Measurements from ENCODE around the gene MAPK11. TPM values are rescaled to one million over a fixed set of nuclear protein-coding genes. Genes with fewer than 3 reads are reported as not detected.

The MAPK11 gene
- total RNA-seq, 4 donors from 2014 or later = 1.6 to 6.4 (median 2.7) TPM

DNA sequence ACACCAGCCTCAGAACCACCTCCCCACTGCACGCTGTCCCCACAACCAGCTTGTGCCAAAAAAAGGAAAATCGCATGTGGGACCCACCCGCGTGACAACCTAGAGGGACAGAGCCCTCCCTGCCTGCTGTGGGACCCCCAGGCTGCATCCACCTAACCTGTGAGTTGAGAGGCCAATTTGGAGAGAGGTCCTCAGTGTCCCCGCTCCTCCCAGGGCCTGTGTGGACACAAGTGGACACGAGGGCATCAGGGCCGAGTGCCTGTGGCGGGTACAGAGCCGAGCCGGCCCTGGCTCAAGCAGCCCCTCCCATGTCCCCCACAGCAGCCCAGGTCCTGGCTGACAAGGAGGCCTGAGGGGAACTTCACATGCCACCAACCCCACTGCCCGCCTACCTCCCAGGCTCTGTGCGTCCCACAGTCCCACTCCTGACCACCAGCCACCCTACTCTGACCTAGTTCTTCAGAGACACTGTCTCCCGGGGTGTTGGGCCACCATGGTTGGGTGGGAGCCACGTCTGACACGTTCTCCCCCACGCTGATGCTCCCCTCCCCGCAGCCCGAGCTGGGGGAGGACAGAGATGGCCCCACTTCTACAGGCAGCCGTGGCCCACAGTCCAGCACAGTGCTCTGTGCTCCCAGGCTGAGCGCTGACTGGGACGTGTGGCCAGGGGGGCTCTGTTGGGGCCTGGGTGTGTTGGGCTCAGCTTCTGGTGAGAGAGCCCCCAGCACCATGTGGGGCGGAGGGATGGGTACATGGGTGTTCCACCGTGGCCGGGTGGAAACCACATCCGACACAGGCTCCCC is 50.2 kb downstream of the MAPK11 start:
- peaks cover 0 to 51% (median 25%) of the 10 kb centered on the region in 4 donors for H3K36me3 ChIP-seq

DNA sequence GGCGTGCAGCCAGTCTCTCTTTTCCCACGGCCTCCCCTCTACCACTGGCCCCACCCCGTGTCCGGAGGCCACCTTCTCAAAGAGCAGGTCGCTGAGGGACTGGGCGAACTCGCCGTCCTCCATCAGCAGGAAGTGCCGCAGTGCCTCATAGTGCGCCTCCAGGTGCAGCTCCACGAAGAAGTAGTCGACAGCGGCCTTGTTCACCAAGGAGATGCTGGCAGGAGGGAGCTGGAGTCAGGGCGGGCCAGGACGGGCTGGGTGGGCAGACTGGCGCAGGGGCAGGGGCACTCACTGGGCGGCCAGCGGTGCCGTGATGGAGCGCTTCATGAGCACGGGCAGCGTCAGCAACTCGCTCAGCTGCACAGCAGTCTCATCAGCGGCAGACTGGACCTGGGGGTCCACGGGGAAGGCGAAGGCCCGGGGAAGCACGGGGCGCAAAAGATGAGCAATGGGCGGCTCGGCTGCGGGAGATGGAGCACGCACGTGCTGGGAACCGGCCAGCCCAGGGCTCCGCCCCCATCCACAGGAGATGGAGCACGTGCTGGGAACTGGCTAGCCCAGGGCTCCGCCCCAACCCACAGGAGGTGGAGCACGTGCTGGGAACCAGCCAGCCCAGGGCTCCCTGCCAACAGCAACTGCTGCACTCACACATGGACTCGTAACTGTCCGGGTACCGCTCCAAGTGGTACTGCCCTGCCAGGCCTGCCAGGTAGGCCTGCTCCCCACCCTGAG is 51.0 kb downstream of the MAPK11 start:
- DNase-seq = peak; percentile 89
- no peaks in the 10 kb centered on the region for H3K27me3 ChIP-seq
- intact Hi-C loops (cut with DNase I; ENCODE audit: low total_unique reads) = no loop called here
- no peak overlapping the region for H3K4me3 ChIP-seq
- in situ Hi-C loops (cut with MboI; ENCODE audit: low pct_ligation_motif_present in 1 of 4, low pct_unique_long_range_greater_than_20kb in 1 of 4, low sequenced_read_pairs in 3 of 4) = loop anchor here in 1 of 4 donors (10.0 kb wide), 1 partner anchor 74 kb away; no protein-coding TSS in a partner anchor
- peaks cover 0 to 8% (median 2%) of the 10 kb centered on the region in 4 donors for H3K4me1 ChIP-seq
- 87% methylated on average over 28 of the region's 42 CpGs; no CpG with 5 or more reads in 1 of the 2 donors for WGBS, 2 donors (ENCODE audit: low coverage in 1 of 2)
- H3K27ac ChIP-seq = no peak overlapping the region
- H3K36me3 ChIP-seq = peaks cover 0 to 48% (median 25%) of the 10 kb centered on the region in 4 donors
- peak in 1 of 3 donors; percentile 61 for TF ChIP-seq POLR2AphosphoS5 (IDR thresholded peaks at IDR 0.05)
- TF ChIP-seq EP300 (IDR thresholded peaks at IDR 0.05; ENCODE audit: low read depth) = no peak
- TF ChIP-seq POLR2A (IDR thresholded peaks at IDR 0.05) = no peak
- H3K9me3 ChIP-seq = no peaks in the 10 kb centered on the region

More for the DNA sequence above, 50.2 kb downstream of the MAPK11 start:
- H3K27ac ChIP-seq = no peak overlapping the region
- DNase-seq = no peak
- TF ChIP-seq POLR2A (IDR thresholded peaks at IDR 0.05) (no peak), EP300 (IDR thresholded peaks at IDR 0.05; ENCODE audit: low read depth) (no peak), POLR2AphosphoS5 (IDR thresholded peaks at IDR 0.05) (no peak)
- TF ChIP-seq, protein P1, sequence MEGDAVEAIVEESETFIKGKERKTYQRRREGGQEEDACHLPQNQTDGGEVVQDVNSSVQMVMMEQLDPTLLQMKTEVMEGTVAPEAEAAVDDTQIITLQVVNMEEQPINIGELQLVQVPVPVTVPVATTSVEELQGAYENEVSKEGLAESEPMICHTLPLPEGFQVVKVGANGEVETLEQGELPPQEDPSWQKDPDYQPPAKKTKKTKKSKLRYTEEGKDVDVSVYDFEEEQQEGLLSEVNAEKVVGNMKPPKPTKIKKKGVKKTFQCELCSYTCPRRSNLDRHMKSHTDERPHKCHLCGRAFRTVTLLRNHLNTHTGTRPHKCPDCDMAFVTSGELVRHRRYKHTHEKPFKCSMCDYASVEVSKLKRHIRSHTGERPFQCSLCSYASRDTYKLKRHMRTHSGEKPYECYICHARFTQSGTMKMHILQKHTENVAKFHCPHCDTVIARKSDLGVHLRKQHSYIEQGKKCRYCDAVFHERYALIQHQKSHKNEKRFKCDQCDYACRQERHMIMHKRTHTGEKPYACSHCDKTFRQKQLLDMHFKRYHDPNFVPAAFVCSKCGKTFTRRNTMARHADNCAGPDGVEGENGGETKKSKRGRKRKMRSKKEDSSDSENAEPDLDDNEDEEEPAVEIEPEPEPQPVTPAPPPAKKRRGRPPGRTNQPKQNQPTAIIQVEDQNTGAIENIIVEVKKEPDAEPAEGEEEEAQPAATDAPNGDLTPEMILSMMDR (IDR thresholded peaks at IDR 0.05) = no peak
- WGBS, 2 donors (ENCODE audit: low coverage in 1 of 2) = 82% methylated on average over 24 of the region's 25 CpGs; no CpG with 5 or more reads in 1 of the 2 donors
- in situ Hi-C loops (cut with MboI; ENCODE audit: low pct_ligation_motif_present in 1 of 4, low pct_unique_long_range_greater_than_20kb in 1 of 4, low sequenced_read_pairs in 3 of 4) (loop anchor here in 1 of 4 donors (10.0 kb wide), 1 partner anchor 75 kb away; no protein-coding TSS in a partner anchor), intact Hi-C loops (cut with DNase I; ENCODE audit: low total_unique reads) (no loop called here)
- peaks cover 0 to 8% (median 2%) of the 10 kb centered on the region in 4 donors for H3K4me1 ChIP-seq
- H3K4me3 ChIP-seq = no peak overlapping the region
- no peaks in the 10 kb centered on the region for H3K9me3 ChIP-seq
- no peaks in the 10 kb centered on the region for H3K27me3 ChIP-seq

DNA sequence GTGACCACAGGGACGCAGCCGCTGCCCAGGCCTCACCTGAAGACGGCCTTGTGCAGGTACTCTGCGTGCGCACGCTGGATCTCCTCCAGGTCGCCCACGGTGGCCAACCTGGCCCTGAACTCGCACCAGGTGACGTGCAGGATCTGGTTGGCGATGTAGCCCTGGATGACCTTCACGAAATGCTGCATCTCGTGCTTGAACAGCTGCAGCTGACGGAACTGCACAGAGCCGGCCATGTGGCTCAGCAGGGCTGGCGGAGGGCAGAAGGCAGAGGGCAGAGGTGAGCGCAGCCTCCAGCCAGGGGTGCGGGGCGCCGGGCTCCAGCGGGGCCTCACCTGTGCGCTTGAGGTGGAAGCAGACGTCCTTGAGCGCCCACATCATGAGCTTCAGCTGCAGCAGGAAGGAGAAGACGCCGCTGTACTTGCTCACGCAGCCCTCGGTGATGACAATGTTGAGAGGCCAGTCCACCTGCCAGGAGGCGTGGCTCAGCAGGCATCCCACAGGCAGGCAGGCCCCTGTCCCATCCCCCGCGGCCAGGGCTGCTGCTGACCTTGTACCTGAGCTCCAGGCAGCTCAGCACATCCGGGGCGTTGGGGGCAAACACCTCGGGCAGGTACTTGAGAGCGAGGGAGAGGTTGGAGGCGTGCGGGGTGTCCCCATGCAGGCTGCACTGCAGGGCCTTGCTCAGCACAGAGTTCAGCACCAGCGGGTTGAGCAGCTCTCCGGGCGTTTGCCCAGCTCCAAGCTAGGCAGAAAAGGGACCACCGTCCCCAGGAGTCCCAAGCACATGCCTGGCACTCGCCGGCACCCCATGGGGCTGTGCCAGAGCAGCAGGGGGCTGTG is 51.8 kb downstream of the MAPK11 start:
- Histone ChIP-seq H3K4me1 (peaks cover 0 to 8% (median 2%) of the 10 kb centered on the region in 4 donors), H3K9me3 (no peaks in the 10 kb centered on the region), H3K4me3 (no peak overlapping the region), H3K36me3 (peaks cover 0 to 48% (median 25%) of the 10 kb centered on the region in 4 donors), H3K27ac (no peak overlapping the region), H3K27me3 (no peaks in the 10 kb centered on the region)
- 83 to 95% methylated on average over 4 to 37 of the region's 43 CpGs for WGBS, 2 donors (ENCODE audit: low coverage in 1 of 2)
- in situ Hi-C loops (cut with MboI; ENCODE audit: low pct_ligation_motif_present in 1 of 4, low pct_unique_long_range_greater_than_20kb in 1 of 4, low sequenced_read_pairs in 3 of 4) = loop anchor here in 1 of 4 donors (10.0 kb wide), 1 partner anchor 74 kb away; no protein-coding TSS in a partner anchor
- intact Hi-C loops (cut with DNase I; ENCODE audit: low total_unique reads) = no loop called here
- TF ChIP-seq POLR2AphosphoS5 (IDR thresholded peaks at IDR 0.05) = peak in 2 of 3 donors; percentile 11 to 19
- TF ChIP-seq, protein P1 (IDR thresholded peaks at IDR 0.05) = no peak
- no peak for TF ChIP-seq POLR2A (IDR thresholded peaks at IDR 0.05)
- DNase-seq = no peak

DNA sequence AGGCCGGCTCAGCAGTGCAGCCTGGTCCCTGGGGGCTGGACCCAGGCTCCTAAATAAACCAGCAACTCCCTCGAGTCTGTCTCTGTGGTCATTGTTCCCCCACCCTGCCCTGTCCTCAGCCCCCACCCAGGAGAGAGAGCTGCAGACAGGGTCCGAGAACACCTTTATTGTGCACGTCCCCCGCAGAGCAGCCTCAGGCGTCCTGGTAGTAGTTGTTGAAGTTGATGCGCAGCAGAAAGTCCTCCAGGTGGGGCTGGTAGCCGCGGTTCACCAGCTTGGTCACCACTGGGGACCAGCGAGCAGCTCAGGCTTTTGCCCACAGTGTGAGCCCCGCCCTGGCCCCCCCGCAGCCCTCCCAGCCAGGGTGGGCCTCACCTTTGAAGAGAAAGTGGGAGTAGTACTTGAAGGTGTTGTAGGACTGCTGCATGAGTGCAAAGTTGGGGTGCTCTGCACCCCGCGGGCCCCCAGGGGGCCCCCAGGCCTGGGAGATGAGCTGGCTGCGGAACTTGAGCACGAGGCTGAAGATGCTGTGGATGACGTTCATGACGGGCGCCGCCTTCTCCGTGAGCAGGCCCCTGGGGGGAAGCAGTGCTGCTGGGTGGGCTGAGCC is 52.5 kb downstream of the MAPK11 start:
- Histone ChIP-seq H3K27me3 (no peaks in the 10 kb centered on the region), H3K36me3 (peaks cover 0 to 48% (median 21%) of the 10 kb centered on the region in 4 donors), H3K27ac (no peak overlapping the region), H3K4me3 (no peak overlapping the region), H3K9me3 (no peaks in the 10 kb centered on the region), H3K4me1 (peaks cover 0 to 8% (median 2%) of the 10 kb centered on the region in 4 donors)
- DNase-seq = no peak
- in situ Hi-C loops (cut with MboI; ENCODE audit: low pct_ligation_motif_present in 1 of 4, low pct_unique_long_range_greater_than_20kb in 1 of 4, low sequenced_read_pairs in 3 of 4) (loop anchor here in 1 of 4 donors (10.0 kb wide), 1 partner anchor 73 kb away; no protein-coding TSS in a partner anchor), intact Hi-C loops (cut with DNase I; ENCODE audit: low total_unique reads) (no loop called here)
- no peak for TF ChIP-seq POLR2A (IDR thresholded peaks at IDR 0.05)
- TF ChIP-seq, protein P1 (IDR thresholded peaks at IDR 0.05) = no peak
- TF ChIP-seq POLR2AphosphoS5 (IDR thresholded peaks at IDR 0.05) = no peak
- no peak for TF ChIP-seq EP300 (IDR thresholded peaks at IDR 0.05; ENCODE audit: low read depth)
- 90% methylated on average over 19 of the region's 21 CpGs; no CpG with 5 or more reads in 1 of the 2 donors for WGBS, 2 donors (ENCODE audit: low coverage in 1 of 2)

Data from transverse colon (tissue), 4 donors.